Progenitor cell of endocrine pancreas (in vitro differentiated cells): ENCODE measurements around the gene PZP. TPM values are rescaled to one million over a fixed set of nuclear protein-coding genes. Genes with fewer than 3 reads are reported as not detected.

Experiments used
- DNase-seq: peaks from one replicate; pipeline ENCODE4 v3.0.0; 2021; ENCODE audit warnings: low spot score; ENCODE audit not compliant: unreplicated experiment
- H3K27ac Mint-ChIP-seq: 2 replicates; pipeline ENCODE4 v1.8.0; 2021; ENCODE audit warnings: mild to moderate bottlenecking, moderate library complexity, mixed read lengths
- H3K27me3 Mint-ChIP-seq: 2 replicates; pipeline ENCODE4 v1.8.0; 2021; ENCODE audit warnings: mixed read lengths
- H3K36me3 Mint-ChIP-seq: 2 replicates; pipeline ENCODE4 v1.8.0; 2022; ENCODE audit warnings: mixed read lengths; ENCODE audit not compliant: insufficient read depth
- H3K4me1 Mint-ChIP-seq: 2 replicates; pipeline ENCODE4 v1.8.0; 2021; ENCODE audit warnings: low read depth, mixed read lengths
- H3K4me3 Mint-ChIP-seq: 2 replicates; pipeline ENCODE4 v1.8.0; 2021; ENCODE audit warnings: low read depth, mild to moderate bottlenecking, moderate library complexity, mixed read lengths
- H3K9me3 Mint-ChIP-seq: 2 replicates; pipeline ENCODE4 v1.8.0; 2021; ENCODE audit warnings: low read depth, mixed read lengths
- CTCF ChIP-seq: fragments of 200-600 bp; sonication (generic); IDR thresholded peaks from one replicate; pipeline ENCODE4 v1.5.0; 2021; ENCODE audit warnings: antibody characterized with exemption, mild to moderate bottlenecking; ENCODE audit not compliant: unreplicated experiment
- total RNA-seq: library from RNA; stranded (reverse); gene quantifications from 2 replicates; pipeline ENCODE4 v1.2.1, GENCODE V29; 2021

The PZP gene
- total RNA-seq, 1 donor from 2014 or later = 0.29 TPM

- no peaks in the 10 kb centered on the region for H3K9me3 Mint-ChIP-seq
- H3K27ac Mint-ChIP-seq = no peak within 1 kb of the TSS
- DNase-seq = no peak
- H3K27me3 Mint-ChIP-seq = peaks cover 4% of the 10 kb centered on the region
- H3K36me3 Mint-ChIP-seq = no peaks in the 10 kb centered on the region
- H3K4me3 Mint-ChIP-seq = no peak within 1 kb of the TSS
- peaks cover 21% of the 10 kb centered on the region for H3K4me1 Mint-ChIP-seq
- no peak for TF ChIP-seq CTCF
These were observed 92.2 kb downstream of the PZP start, which contains the start of gene A2M for GRCh38 chr12:9115731-9116559. TSS of gene A2M (minus strand) at chr12:9115919. CDS start at chr12:9115849, 70 bp downstream.

GRCh38 chr12:9114946-9115345 is 93.2 kb downstream of the PZP start:
- H3K27me3 Mint-ChIP-seq = peaks cover 4% of the 10 kb centered on the region
- H3K9me3 Mint-ChIP-seq = no peaks in the 10 kb centered on the region
- no peak overlapping the region for H3K4me3 Mint-ChIP-seq

DNA sequence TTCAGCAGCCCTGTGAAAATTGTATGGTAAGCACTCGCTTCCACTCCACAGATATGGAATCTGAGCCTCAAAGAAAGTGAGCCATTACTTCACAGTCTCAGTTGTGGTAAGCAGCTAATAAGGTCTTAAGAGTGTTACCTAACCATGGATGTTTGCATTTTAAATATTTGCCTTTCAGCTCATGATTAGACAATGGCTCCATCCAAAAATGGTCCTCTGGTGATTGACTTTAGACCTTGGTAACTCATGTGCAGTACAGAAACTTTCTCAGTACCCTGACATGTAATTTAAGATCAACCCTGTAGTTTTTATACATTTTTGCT is 94.2 kb downstream of the PZP start:
- no peak overlapping the region for H3K27ac Mint-ChIP-seq
- H3K36me3 Mint-ChIP-seq = no peaks in the 10 kb centered on the region
- H3K4me3 Mint-ChIP-seq = no peak overlapping the region
- TF ChIP-seq CTCF = no peak
- H3K9me3 Mint-ChIP-seq = no peaks in the 10 kb centered on the region
- H3K27me3 Mint-ChIP-seq = peaks cover 4% of the 10 kb centered on the region
- DNase-seq = no peak
- H3K4me1 Mint-ChIP-seq = peaks cover 10% of the 10 kb centered on the region

More at GRCh38 chr12:9114946-9115345, 93.2 kb downstream of the PZP start:
- no peak for TF ChIP-seq CTCF
- no peak for DNase-seq
- Mint-ChIP-seq H3K27ac (no peak overlapping the region), H3K4me1 (peaks cover 14% of the 10 kb centered on the region), H3K36me3 (no peaks in the 10 kb centered on the region)

- Mint-ChIP-seq H3K9me3 (no peaks in the 10 kb centered on the region), H3K4me3 (no peak overlapping the region), H3K36me3 (no peaks in the 10 kb centered on the region), H3K27me3 (peaks cover 4% of the 10 kb centered on the region), H3K27ac (no peak overlapping the region), H3K4me1 (peaks cover 8% of the 10 kb centered on the region)
- DNase-seq = no peak
- no peak for TF ChIP-seq CTCF
These were observed 94.8 kb downstream of the PZP start for GRCh38 chr12:9113296-9113986.

GRCh38 chr12:9112076-9112853 is 95.9 kb downstream of the PZP start:
- DNase-seq = no peak
- peaks cover 8% of the 10 kb centered on the region for H3K4me1 Mint-ChIP-seq
- H3K36me3 Mint-ChIP-seq = no peaks in the 10 kb centered on the region
- H3K27me3 Mint-ChIP-seq = peaks cover 4% of the 10 kb centered on the region
- no peak overlapping the region for H3K4me3 Mint-ChIP-seq
- H3K27ac Mint-ChIP-seq = no peak overlapping the region
- no peaks in the 10 kb centered on the region for H3K9me3 Mint-ChIP-seq
- no peak for TF ChIP-seq CTCF
